Measurements from ENCODE around the gene CDKN2B-AS1. TPM values are rescaled to one million over a fixed set of nuclear protein-coding genes. Genes with fewer than 3 reads are reported as not detected.

CDKN2B-AS1 gene
- total RNA-seq, 1 experiment from 2014 or later, result not detected

GRCh38 chr9:21968331-21969010, 26.1 kb upstream of the CDKN2B-AS1 start:
- H3K36me3 Mint-ChIP-seq (ENCODE audit: insufficient read depth in 1 of 3, low read depth in 3 of 3), result peaks cover 0 to 3% (median 0%) of the 10 kb centered on the region in 3 experiments; a peak in 2 of 7 replicates
- Histone ChIP-seq H3K23ac (ENCODE audit: insufficient read length, low read depth, low read length) (no peak overlapping the region), H3K56ac (ENCODE audit: insufficient read length, low read depth, low read length) (no peak overlapping the region), H3K79me2 (ENCODE audit: insufficient read depth, low read length) (no peaks in the 10 kb centered on the region), H3K9ac (ENCODE audit: extremely low read depth, insufficient read length, low read length) (no peak overlapping the region), H2BK15ac (ENCODE audit: low read depth, low read length) (no peak overlapping the region), H3K4me2 (ENCODE audit: insufficient read depth, insufficient read length, low read length) (peak overlapping the region; percentile 21), H2AFZ (ENCODE audit: low read length) (no peak overlapping the region), H4K5ac (ENCODE audit: insufficient read length, low read depth, low read length) (no peak overlapping the region), H3K18ac (ENCODE audit: insufficient read length, low read depth, low read length) (no peak overlapping the region), H3K23me2 (ENCODE audit: insufficient read length, low read depth, low read length, poor library complexity, severe bottlenecking) (peaks cover 4% of the 10 kb centered on the region), H3K79me1 (ENCODE audit: insufficient read depth, low read depth, low read length, poor library complexity, severe bottlenecking) (no peaks in the 10 kb centered on the region), H2BK5ac (ENCODE audit: insufficient read length, low read length) (no peak overlapping the region), H3K9me3 (ENCODE audit: control insufficient read depth, low read depth, low read length) (no peaks in the 10 kb centered on the region), H2BK12ac (ENCODE audit: insufficient read length, low read depth, low read length) (no peak overlapping the region), H3K27me3 (ENCODE audit: insufficient read depth, low read length) (peaks cover 87% of the 10 kb centered on the region), H3T11ph (ENCODE audit: low read length) (no peak overlapping the region), H4K20me1 (ENCODE audit: control insufficient read depth, insufficient read depth, insufficient read length) (no peaks in the 10 kb centered on the region), H2BK120ac (ENCODE audit: low read depth, low read length, poor library complexity, severe bottlenecking) (no peak overlapping the region), H4K91ac (ENCODE audit: insufficient read length, low read depth, low read length) (no peak overlapping the region), H3K4me1 (ENCODE audit: insufficient read depth, low read length) (no peaks in the 10 kb centered on the region; the same call in 1 of the 2 replicates), H3K27ac (ENCODE audit: insufficient read length, low read depth, low read length) (no peak overlapping the region), H2BK20ac (ENCODE audit: low read depth, low read length, poor library complexity, severe bottlenecking) (no peak overlapping the region), H3K4ac (ENCODE audit: low read depth, low read length) (no peak overlapping the region), H3K14ac (ENCODE audit: insufficient read depth, low read length) (no peak overlapping the region), H4K8ac (replicated peaks; ENCODE audit: insufficient read length, low read depth, low read length) (no peak overlapping the region), H2AK5ac (ENCODE audit: insufficient read length, low read length) (no peak overlapping the region)
- WGBS (ENCODE audit: extremely low coverage, insufficient read length, low lambda C conversion rate), result no CpG with 5 or more reads among the region's 41 CpGs
- peak; percentile 57 for DNase-seq
- peak overlapping the region in 1 of 3 experiments; percentile 94; a peak in 1 of 7 replicates for H3K27ac Mint-ChIP-seq
- H3K9me3 Mint-ChIP-seq, result peaks cover 7 to 14% of the 10 kb centered on the region in 2 experiments
- no peak for TF ChIP-seq CTCF (conservative IDR thresholded peaks at IDR 0.05)
- peaks cover 99% of the 10 kb centered on the region for H3K27me3 Mint-ChIP-seq (ENCODE audit: low read depth)
- peaks cover 35 to 51% of the 10 kb centered on the region in 2 experiments for H3K4me1 Mint-ChIP-seq
- peak overlapping the region in 1 of 2 experiments; percentile 22; a peak in 2 of 5 replicates for H3K4me3 Mint-ChIP-seq

Measured in H9 (cell line).